CD4-positive, alpha-beta T cell treated with Interferon alpha-2 for 1 hour (primary cell): ENCODE data around the gene HPS6.

Experiments used
- DNase-seq, 2 donors: peaks; one replicate each; pipeline ENCODE4 v3.0.0-alpha.2; 2020 to 2022

The HPS6 gene

DNA sequence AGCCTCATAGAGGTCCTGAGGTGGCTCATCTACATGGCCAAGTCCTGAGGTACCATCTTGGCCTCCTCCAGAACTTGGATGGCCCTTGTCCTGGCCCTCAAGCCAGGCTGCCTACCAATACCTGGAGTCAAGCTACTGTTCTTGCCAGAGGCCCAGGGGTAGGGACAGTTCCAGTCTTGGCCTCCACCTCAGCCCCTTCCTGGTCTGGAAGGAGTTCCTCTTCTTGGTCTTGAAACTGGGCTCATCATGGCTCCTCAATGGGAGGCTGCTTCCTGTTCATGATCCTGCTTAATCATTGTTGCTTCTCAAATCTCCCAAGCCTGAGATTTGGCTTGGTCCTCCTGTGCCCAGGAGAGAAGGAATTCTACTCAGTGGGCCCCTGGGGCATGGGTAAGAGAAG is 3.9 kb downstream of the HPS6 start:
- no peak for DNase-seq

DNA sequence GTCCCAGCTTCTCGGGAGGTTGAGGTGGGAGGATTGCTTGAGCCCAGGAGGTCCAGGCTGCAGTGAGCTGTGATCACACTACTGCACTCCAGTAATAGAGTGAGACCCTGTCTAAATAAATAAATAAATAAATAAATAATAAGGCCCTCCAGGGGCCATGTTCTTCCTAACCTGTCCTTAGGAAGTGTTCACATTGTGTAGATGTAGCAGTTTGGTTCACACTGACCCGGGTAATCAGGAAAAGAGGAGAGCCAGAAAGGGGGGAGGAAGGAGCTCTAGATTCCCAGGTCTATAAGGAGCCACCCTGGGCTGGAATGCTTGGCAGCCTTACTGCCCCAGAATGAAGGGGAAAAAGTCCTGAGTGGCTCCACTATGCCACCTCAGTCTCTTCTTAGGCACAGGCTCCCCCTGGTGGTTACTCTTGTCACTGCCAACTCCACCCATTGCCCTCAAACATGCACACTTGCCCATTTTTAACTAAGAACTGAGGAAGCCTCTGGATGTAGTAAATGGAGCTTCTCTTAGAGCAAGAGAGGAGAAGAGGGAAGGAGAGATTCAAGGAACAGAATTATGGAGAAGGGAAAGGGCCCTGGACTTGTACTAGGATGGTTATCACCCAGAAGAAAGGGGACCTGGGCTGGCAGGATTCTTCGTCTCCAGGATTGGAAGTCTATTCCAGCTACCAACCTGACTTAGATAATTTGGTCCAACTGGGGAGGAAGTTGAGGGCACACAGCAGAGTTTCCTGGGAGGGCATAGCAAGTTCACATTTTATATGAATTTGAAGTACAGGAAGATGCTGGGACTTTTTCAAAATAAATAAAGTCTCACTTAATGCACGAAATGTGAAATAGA is 7.8 kb downstream of the HPS6 start:
- DNase-seq: peak; percentile 74 to 84

DNA sequence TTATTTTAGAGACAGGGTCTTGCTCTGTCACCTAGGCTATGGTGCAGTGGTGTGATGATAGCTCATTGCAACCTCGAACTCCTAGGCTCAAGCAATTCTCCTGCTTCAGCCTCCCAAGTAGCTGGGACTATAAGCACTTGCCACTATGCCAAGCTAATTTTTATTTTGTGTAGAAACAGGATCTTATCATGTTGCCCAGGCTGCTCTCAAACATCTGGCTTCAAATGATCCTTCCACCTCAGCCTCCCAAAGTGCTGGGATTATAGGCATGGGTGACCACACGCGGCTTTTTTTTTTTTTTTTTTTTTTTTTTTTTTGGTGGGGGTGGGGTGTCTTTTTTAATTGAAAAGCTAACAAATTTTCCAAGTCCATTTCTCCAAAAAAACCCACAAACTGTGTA is 18.4 kb downstream of the HPS6 start:
- DNase-seq: no peak

DNA sequence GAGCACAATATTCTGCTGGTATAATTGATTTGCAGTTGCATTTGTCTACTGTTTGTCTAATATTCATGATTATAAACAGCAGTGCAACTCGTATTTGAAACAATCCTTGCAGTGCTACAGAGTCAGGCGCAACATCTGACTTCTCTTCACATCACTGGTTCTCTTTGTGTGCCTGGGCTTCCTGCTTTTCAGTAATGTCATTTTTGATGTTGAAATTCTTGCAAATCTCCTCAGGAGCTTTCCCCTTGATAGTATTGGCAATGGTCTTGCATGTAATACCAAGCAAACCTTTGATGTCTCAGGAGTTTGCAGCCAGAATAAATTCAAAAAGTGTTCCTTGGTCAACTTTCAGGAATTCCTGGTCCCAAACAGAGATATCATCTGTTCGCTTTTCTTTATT is 20.2 kb downstream of the HPS6 start:
- DNase-seq: no peak

DNA sequence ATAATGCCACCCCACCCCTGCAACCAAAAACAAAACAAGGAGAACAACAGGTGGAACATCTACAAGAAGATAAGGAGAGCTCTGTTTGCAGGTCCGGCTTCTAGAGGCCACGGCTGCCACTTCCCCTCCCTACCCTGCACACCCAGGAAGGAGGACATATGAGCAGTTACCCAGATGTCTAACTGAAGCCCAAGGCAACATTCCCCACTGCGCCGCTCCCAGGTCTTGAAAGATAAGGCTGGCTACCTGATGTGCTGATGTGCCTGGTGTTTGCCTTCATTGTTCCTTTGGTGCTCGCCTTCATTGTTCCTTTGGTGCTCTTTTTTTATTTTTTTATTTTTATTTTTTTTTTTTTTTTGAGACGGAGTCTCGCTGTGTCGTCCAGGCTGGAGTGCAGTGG is 21.0 kb downstream of the HPS6 start:
- no peak for DNase-seq

DNA sequence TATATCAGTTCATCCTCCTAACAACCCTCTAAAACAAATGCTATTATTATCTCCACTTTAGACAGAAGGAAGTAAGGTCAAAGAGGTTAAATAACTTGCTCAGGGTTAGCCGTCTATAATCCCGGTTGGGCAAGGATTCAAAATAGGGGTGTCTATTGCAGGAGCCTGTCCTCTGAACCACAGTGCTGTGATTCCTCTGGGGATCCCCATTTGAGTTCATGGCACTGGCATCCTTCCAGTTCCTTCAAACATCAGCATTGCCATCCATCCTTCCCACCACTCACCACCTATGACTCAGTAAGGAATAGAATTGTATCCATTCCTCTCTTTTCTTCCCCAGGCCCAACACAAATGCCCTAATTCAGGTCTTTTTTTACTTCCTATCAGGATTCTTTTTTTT is 25.6 kb downstream of the HPS6 start:
- no peak for DNase-seq

DNA sequence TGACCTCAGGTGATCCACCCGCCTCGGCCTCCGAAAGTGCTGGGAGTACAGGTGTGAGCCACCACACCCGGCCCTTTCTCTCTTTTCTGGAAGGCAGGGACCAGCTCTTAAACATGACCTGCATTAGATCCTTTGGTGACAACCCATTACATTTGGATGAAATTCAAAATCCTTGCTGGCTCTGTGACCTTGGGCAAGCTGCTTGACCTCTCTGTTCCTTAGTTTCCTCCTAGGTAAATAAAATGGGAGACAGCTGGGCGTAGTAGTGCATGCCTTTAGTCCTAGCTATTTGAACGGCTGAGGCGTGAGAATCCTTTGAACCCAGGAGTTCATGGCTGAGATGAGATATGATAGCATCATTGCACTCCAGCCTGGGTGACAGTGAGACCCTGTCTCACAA is 31.3 kb downstream of the HPS6 start:
- no peak for DNase-seq

DNA sequence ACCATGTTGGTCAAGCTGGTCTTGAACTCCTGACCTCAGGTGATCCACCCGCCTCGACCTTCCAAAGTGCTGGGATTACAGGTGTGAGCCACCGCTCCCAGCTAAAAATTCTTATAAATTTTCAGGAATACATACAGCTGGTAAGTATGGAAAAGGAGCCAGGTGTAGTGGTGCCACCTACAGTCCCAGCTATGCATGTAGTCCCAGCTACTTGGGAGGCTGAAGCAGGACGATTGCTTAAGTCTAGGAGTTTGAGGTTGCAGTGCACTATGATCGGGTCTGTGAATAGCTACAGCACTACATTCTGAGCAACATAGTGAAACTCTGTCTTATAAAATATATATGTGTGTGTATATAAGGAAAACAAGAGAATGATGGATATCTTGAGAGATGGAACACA is 36.0 kb downstream of the HPS6 start:
- DNase-seq: no peak

DNA sequence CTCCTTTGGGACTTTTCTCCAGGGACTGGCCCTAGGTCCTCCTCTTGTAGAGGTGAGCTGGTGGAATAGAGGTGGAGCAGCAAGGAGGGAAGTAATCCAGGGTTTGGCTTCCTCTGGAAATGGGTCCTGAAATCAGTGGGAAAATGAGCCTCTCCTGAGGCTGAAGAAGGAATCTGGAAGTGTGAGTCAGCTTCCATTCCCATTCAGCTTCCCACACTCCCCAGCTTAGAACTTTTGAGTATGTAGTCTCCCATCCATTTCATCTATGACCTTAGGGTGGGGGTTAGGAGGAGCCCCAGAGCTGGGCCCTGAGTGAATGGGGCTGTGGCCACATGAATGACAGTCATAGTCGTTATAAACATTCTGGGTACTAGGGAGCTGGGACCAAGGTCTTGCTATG is 37.3 kb downstream of the HPS6 start:
- DNase-seq: no peak

DNA sequence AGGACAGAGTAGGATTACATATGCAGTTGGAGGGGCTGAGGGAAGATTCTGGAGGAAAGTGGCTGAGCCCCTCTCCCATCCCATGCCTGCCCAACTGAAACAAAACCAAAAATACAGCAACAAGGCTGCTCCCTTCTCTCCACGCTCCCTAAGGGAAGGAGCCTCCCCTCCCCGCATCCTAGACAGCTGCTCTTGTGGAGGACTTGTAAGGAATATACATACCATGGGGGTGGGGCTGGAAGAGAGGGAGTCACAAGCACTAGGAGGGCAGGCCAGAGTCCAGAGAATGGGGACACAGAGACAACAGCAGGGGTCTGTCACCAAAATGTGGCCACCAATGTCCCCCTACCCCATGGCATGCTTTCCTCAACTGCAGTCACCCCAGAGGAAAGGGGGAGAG is 41.8 kb downstream of the HPS6 start:
- no peak for DNase-seq

DNA sequence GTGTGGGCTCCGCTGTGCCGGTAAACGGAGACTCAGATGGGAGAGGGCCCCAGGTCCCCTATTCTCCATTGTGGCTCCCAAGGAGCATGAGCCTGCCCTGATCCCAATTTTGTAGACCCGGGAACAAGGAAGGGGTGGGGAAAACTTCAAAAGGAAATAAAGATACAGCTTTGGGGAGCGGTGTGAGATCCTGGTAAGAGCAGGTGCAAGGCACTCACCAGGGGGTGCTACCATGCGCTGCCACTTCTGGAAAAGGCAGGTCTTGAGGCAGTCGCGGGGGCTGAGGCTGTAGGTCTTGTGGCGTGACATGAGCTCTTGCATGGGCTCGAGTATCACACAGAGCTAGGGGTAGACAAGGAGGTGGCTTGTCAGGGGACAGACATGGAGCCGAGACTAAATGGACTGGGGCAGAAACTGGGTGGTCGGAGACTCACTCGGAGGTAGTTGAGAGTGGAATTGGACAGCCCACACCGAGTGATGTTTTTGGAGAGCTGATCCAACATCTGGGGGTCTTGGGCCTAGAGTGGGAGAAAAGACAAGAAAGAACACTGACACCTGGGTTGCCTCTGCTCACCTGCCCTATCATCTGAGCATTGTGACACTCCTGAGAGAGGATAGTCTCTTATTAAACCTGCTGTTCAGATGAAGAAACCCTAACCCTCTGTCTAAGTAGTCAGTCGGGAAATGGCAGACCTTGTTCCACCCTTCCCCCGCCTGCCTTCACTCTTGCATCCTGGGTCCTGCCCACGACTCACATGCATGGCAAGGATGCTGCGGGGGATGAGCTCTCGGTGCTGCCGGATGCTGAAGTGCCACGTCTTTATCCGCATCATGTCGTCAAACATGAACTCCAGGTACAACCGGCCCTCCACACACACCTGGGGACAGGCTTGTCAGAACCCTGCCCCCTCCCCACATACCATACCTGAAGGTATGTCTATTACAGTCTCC is 44.3 kb downstream of the HPS6 start:
- DNase-seq: no peak

DNA sequence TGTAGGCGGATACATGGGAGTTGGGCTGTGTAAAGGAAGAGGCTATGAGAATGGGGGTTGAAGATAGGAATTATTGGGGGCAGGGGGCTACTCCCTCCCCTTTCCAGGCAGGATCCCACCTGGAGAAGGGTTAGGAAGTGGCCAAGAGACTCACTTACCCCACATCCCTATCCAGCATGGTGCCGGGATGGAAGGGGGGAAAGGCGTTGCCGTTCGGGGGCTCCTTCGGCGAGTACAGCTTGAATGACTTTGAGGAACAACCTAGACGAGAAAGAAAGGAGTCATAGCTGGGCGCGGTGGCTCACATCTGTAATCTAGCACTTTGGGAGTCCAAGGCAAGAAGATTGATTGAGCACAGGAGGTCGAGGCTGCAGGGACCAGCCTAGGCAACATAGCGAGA is 46.1 kb downstream of the HPS6 start:
- no peak for DNase-seq

DNA sequence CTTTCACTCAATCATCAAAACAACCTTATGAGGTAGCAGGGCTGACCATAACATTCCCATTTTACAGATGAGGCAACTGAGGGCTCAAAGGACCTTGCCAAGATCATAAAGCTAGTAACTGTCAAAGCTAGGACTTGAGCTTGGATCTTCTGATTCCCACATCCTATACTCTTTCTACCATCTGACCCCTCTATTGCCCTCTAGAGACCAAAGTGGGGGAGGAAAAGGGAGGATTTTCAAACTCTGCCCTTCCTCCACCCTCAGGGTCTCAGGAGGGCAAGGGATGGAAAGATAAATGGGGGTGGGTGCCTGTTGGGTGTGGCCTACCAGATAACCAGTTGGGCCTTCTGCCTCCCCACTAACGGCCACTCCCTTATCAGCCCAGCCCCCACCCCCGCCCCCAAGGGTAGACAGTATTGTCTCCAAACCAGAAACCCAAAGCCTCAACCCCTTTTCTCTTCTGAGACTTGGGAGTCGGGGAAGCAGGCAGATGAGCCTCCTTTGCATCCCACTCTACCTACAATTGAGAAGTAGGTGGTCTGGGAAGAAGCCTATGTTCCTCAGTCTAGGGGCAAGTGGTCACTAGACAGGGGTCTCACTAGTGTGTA is 47.2 kb downstream of the HPS6 start:
- DNase-seq: no peak

DNA sequence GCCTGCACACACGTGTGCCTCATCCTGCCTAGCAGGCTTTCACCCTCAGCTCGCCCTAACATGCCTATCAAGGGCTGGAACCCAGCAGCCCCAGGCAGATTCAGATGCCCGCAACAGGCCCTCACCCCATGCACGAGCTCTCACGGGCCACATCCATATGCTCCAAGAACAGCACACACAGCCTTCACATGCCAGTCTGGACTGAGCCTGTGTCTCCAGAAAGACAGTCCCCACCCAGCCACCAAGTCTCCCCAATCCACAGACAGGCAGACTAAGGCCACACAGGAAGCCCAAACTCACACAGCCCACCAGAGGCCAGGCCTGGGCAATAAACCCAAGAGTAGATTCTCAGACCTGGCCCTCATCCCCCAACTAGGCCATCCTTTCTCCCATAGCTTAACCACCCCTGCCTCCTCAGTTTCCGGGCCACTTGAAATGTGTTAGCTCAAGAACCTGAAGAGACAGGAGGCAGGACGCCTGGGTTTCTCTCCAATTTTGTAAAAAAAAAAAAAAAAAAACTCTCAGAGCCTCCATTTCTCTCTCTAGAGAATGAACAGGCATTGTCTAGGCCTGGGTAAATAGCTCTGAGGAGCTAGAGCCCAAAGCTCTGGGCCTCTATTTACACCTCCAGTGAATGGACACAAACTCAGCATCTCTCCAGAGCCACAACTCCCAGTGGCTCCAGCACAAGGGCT is 48.3 kb downstream of the HPS6 start:
- DNase-seq: peak in 1 of 2 donors; percentile 21

DNA sequence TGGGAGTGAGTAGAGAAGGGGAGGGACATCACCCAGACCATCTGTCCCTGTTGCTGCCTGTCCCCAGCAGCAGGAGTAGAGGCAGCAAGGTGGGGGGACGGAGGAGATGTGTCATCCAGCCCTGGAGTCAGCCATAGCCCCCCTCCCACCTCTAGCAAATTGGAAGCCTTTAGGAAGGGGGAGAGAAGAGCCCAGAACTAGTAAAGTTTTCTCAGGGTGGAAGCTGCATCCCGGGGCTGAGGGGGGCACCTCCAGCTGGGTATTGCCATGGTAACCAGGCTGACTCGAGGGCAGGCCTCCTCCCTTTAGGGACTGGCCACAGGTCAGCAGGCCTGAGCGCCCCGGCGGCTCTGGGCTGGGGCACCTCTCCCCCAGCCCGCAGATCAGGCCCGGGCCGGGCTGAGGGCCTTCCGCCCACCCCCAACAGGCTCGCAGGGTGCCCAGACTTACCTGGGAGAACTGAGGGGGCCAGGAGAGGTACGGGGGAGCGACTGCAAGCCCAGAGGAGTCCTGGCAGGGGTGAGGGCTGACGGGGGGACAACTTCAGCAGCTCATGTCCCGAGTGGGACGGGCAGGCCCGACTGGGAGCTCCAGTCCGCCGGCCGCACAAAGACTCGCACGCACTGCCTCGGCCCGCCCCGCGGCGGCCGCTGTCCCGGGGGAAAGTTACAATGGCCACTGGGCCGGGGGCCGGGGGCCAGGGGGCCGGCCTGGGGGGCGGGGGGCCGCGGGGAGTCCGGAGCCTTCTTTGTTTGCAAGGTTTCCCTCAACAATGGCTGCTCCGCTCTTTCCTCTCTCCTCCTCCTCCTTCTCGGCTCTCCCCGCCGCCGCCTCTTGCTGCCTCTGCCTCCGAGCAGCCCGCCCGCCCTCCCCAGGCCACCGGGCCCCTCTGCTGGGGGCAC is 49.1 kb downstream of the HPS6 start:
- DNase-seq: no peak

DNA sequence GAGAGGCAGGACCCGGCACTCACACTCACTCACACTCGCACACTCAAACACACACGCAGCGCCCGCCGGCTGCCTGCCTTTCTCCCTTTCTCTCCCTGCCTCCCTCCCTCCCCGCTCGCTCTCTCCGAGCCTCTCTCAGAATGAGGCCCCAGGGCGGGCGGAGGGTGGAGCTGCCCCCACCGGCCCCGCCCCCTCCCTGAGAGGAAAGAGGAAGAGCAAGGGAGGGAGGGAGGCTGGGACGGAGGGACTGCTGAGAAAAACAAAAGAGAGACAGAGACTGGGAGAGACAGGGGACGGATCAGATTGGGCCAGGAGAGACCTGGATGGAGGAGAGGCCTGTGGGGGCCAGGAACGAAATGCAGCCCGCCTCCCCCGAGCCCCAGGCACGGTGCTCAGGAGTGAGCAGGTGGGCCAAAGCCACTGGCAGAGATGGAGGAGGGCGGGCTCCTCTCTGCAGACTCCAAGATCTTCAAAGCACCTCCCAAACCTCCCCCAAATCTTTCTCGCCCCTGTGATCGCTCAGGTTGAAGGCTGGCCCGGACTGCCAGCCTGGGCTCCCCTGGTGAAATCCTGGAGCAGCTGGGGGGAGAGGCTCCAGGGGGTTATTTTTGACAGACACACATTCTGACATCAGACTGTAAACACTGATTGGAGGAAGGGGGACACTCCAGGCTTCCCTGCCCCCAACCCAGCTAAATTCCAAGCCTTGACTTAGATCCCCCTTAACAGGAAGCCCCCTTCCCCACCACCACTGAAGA is 49.9 kb downstream of the HPS6 start:
- peak; percentile 75 to 83 for DNase-seq

DNA sequence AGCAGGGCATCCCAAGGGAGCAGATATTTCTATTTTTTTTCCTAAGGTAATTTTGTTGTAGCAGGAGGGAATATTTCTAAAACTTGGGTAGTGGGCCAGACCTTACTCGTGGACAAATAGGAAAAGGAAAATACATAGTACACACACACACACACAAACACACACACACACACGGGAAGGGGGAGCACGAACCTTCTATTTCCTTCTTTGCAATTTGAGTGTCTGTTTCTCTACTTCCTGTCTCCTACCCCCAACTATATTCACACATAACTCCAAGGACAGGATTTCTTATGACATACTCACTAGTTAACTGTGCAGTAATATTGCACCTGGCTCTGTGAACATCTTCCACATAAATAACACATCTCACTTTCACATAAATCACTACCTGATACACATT is 50.6 kb downstream of the HPS6 start:
- peak in 1 of 2 donors; percentile 27 for DNase-seq

DNA sequence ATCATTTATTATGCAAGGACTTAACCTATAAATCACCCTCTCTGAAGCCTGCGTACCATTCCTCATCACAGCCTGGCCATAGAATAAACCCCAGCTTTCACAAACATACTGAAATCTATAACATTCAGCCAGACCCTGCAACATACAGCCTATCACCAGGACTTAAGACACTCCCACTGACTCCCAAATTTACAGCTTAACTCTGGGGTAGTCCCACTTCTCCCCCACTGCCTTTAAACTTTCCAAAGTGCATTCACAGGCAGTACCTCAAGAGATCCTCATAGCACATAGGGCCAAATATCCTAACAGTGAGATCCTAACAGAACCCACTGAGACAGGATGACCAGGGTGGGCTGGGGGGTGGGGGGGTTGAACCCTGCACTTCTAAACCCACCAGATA is 51.5 kb downstream of the HPS6 start:
- DNase-seq: no peak
